ENCODE measurements around the gene OR2A42.
"Not testable (repeated sequence)": the region's sequence is repeated elsewhere in the genome, so short reads cannot be mapped to it uniquely, and the experiment has no call there.

DNA sequence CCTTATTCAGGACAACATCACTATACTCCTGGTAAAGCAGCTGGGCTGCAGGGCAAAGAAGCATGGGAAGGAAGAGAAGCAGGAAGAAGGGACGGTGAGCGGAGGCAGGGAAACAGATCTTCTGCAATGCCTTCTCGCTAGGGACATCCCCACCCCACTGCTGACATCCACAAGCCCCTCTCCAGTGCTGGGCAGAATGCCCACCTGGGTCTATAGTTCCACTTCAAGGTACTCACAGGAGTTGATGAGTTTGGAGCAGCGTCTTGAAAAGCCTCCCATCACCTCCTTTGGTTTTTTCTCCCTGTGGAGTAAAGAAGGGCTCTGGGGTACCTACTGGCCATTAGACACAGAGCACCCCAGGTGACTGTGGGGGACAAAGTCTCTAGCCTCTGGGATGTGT is 43.1 kb upstream of the OR2A42 start:
- TF ChIP-seq, protein P1, sequence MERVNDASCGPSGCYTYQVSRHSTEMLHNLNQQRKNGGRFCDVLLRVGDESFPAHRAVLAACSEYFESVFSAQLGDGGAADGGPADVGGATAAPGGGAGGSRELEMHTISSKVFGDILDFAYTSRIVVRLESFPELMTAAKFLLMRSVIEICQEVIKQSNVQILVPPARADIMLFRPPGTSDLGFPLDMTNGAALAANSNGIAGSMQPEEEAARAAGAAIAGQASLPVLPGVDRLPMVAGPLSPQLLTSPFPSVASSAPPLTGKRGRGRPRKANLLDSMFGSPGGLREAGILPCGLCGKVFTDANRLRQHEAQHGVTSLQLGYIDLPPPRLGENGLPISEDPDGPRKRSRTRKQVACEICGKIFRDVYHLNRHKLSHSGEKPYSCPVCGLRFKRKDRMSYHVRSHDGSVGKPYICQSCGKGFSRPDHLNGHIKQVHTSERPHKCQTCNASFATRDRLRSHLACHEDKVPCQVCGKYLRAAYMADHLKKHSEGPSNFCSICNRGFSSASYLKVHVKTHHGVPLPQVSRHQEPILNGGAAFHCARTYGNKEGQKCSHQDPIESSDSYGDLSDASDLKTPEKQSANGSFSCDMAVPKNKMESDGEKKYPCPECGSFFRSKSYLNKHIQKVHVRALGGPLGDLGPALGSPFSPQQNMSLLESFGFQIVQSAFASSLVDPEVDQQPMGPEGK (CRISPR knock-in tag; IDR thresholded peaks at IDR 0.05; ENCODE audit: borderline replicate concordance): not testable (repeated sequence)
- TF ChIP-seq, protein P2, sequence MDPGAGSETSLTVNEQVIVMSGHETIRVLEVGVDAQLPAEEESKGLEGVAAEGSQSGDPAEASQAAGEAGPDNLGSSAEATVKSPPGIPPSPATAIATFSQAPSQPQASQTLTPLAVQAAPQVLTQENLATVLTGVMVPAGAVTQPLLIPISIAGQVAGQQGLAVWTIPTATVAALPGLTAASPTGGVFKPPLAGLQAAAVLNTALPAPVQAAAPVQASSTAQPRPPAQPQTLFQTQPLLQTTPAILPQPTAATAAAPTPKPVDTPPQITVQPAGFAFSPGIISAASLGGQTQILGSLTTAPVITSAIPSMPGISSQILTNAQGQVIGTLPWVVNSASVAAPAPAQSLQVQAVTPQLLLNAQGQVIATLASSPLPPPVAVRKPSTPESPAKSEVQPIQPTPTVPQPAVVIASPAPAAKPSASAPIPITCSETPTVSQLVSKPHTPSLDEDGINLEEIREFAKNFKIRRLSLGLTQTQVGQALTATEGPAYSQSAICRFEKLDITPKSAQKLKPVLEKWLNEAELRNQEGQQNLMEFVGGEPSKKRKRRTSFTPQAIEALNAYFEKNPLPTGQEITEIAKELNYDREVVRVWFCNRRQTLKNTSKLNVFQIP (CRISPR knock-in tag; IDR thresholded peaks at IDR 0.05; ENCODE audit: borderline replicate concordance, low read depth): not testable (repeated sequence)
- not testable (repeated sequence) for TF ChIP-seq ARNTL (CRISPR knock-in tag; IDR thresholded peaks at IDR 0.05; ENCODE audit: borderline replicate concordance, low read depth); ZNF565 (CRISPR knock-in tag; conservative IDR thresholded peaks at IDR 0.05; ENCODE audit: low read depth); BACH2 (CRISPR knock-in tag; IDR thresholded peaks at IDR 0.05; ENCODE audit: borderline replicate concordance); TOX (CRISPR knock-in tag; IDR thresholded peaks at IDR 0.05; ENCODE audit: borderline replicate concordance); CSDC2 (CRISPR knock-in tag; IDR thresholded peaks at IDR 0.05); ZFP3 (CRISPR knock-in tag; IDR thresholded peaks at IDR 0.05); SNAI2 (CRISPR knock-in tag; IDR thresholded peaks at IDR 0.05); RARB (CRISPR knock-in tag; IDR thresholded peaks at IDR 0.05); ZFP30 (CRISPR knock-in tag; IDR thresholded peaks at IDR 0.05)
- TF ChIP-seq, protein P3, sequence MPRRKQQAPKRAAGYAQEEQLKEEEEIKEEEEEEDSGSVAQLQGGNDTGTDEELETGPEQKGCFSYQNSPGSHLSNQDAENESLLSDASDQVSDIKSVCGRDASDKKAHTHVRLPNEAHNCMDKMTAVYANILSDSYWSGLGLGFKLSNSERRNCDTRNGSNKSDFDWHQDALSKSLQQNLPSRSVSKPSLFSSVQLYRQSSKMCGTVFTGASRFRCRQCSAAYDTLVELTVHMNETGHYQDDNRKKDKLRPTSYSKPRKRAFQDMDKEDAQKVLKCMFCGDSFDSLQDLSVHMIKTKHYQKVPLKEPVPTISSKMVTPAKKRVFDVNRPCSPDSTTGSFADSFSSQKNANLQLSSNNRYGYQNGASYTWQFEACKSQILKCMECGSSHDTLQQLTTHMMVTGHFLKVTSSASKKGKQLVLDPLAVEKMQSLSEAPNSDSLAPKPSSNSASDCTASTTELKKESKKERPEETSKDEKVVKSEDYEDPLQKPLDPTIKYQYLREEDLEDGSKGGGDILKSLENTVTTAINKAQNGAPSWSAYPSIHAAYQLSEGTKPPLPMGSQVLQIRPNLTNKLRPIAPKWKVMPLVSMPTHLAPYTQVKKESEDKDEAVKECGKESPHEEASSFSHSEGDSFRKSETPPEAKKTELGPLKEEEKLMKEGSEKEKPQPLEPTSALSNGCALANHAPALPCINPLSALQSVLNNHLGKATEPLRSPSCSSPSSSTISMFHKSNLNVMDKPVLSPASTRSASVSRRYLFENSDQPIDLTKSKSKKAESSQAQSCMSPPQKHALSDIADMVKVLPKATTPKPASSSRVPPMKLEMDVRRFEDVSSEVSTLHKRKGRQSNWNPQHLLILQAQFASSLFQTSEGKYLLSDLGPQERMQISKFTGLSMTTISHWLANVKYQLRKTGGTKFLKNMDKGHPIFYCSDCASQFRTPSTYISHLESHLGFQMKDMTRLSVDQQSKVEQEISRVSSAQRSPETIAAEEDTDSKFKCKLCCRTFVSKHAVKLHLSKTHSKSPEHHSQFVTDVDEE (CRISPR knock-in tag; IDR thresholded peaks at IDR 0.05): not testable (repeated sequence)
